Sigmoid colon (tissue), 7 donors: Measurements from ENCODE around the gene SPATA20. TPM values are rescaled to one million over a fixed set of nuclear protein-coding genes. Genes with fewer than 3 reads are reported as not detected.

ENCODE experiments used
- DNase-seq: peaks from one replicate; pipeline ENCODE4 v3.0.0-alpha.2; 2019
- H3K27ac ChIP-seq, 4 donors: fragments of 200-600 bp; sonication (generic); one replicate each; pipeline ENCODE4 v1.5.1; 2016 to 2019; ENCODE audit warnings: mild to moderate bottlenecking in 1 of 4
- H3K27me3 ChIP-seq, 3 donors: fragments of 200-600 bp; sonication (generic); one replicate each; pipeline ENCODE4 v1.5.1; 2019; ENCODE audit warnings: mild to moderate bottlenecking in 1 of 3
- H3K36me3 ChIP-seq, 4 donors: fragments of 200-600 bp; sonication (generic); one replicate each; pipeline ENCODE4 v1.5.1; 2016 to 2019
- H3K4me1 ChIP-seq, 4 donors: fragments of 200-600 bp; sonication (generic); one replicate each; pipeline ENCODE4 v1.5.1; 2017 to 2019
- H3K4me3 ChIP-seq, 4 donors: fragments of 200-600 bp; sonication (generic); one replicate each; pipeline ENCODE4 v1.5.1; 2017 to 2019; ENCODE audit warnings: mild to moderate bottlenecking in 2 of 4, moderate library complexity in 1 of 4
- H3K9me3 ChIP-seq, 4 donors: fragments of 200-600 bp in 3 of 4; sonication (generic) in 3 of 4; one replicate each; pipeline versions ENCODE4 v1.5.1 to v1.6.1; 2013 to 2019
- CTCF ChIP-seq, 4 experiments: fragments of 450-650 bp in 3 of 4; fragments of 200-600 bp in 1 of 4; IDR thresholded peaks; one replicate each; pipeline ENCODE4 v1.5.1; 2016 to 2019; ENCODE audit warnings: antibody characterized with exemption in 4 of 4, mild to moderate bottlenecking in 3 of 4, moderate library complexity in 2 of 4
- EP300 ChIP-seq, 4 donors: sonication (generic); formaldehyde crosslinking; IDR thresholded peaks; one replicate each; pipeline ENCODE4 v1.6.1; 2017; ENCODE audit warnings: antibody characterized with exemption in 4 of 4
- POLR2A ChIP-seq, 2 donors: fragments of 450-650 bp; IDR thresholded peaks; one replicate each; pipeline ENCODE4 v1.6.1; 2016; ENCODE audit warnings: antibody characterized with exemption in 2 of 2, mild to moderate bottlenecking in 2 of 2, moderate library complexity in 2 of 2
- POLR2AphosphoS5 ChIP-seq, 4 donors: sonication (generic); formaldehyde crosslinking; IDR thresholded peaks; one replicate each; pipeline ENCODE4 v1.6.1; 2017; ENCODE audit warnings: antibody characterized with exemption in 4 of 4
- WGBS, 2 donors: extraction: QIAGEN DNeasy Blood & Tissue Kit; methylation state at CpG; one replicate each; pipeline ENCODE4 v1.1.7; 2013; 5-methylcytosine and 5-hydroxymethylcytosine counted together
- intact Hi-C: fragments of 100-400 bp; cut with DNase I; formaldehyde crosslinking; loops from one replicate; pipeline ENCODE4 v1.15.1; 2023
- polyA plus RNA-seq, 3 donors: library from polyadenylated mRNA; stranded (reverse); fragments of 200-250 nt; gene quantifications; one replicate each; pipeline ENCODE4 v1.2.3, GENCODE V29; 2013
- total RNA-seq, 4 donors: library from RNA; depleted of rRNA; stranded (reverse); fragments of >200 nt; gene quantifications; one replicate each; pipeline ENCODE4 v1.1.0, GENCODE V29; 2016
- donor health status: healthy with polysubstance abuse.
- donor health status: Bipolar disorder and iron deficiency.
- donor health status: healthy.

SPATA20 gene
- total and polyA plus RNA-seq, 7 donors: 24.0 to 81.7 (median 45.1) TPM

GRCh38 chr17:50602836-50603235 lies 55.9 kb downstream of the SPATA20 start:
- peaks cover 0 to 14% (median 12%) of the 10 kb centered on the region in 4 donors for H3K4me1 ChIP-seq

GRCh38 chr17:50603340-50603739 lies 56.4 kb downstream of the SPATA20 start:
- Histone ChIP-seq H3K36me3 (no peaks in the 10 kb centered on the region), H3K4me3 (no peak overlapping the region), H3K4me1 (peaks cover 0 to 14% (median 12%) of the 10 kb centered on the region in 4 donors), H3K9me3 (no peaks in the 10 kb centered on the region), H3K27me3 (peaks cover 0 to 4% (median 0%) of the 10 kb centered on the region in 3 donors), H3K27ac (no peak overlapping the region)
- TF ChIP-seq CTCF (IDR thresholded peaks at IDR 0.05) (no peak), EP300 (IDR thresholded peaks at IDR 0.05) (no peak), POLR2A (IDR thresholded peaks at IDR 0.05) (no peak), POLR2AphosphoS5 (IDR thresholded peaks at IDR 0.05) (no peak)
- 26 to 59% methylated on average over 9 of the region's 9 CpGs for WGBS, 2 donors
- intact Hi-C loops: no loop called here
- DNase-seq: no peak

More at GRCh38 chr17:50602836-50603235, 55.9 kb downstream of the SPATA20 start:
- Histone ChIP-seq H3K27me3 (peaks cover 0 to 4% (median 0%) of the 10 kb centered on the region in 3 donors), H3K4me3 (no peak overlapping the region), H3K27ac (no peak overlapping the region), H3K36me3 (no peaks in the 10 kb centered on the region), H3K9me3 (no peaks in the 10 kb centered on the region)
- WGBS, 2 donors: 88 to 91% methylated on average over 18 of the region's 18 CpGs
- intact Hi-C loops: no loop called here
- no peak for DNase-seq
- TF ChIP-seq POLR2AphosphoS5 (IDR thresholded peaks at IDR 0.05): no peak
- TF ChIP-seq EP300 (IDR thresholded peaks at IDR 0.05): no peak
- TF ChIP-seq POLR2A (IDR thresholded peaks at IDR 0.05): no peak
- TF ChIP-seq CTCF (IDR thresholded peaks at IDR 0.05): no peak

GRCh38 chr17:50604513-50604912 lies 57.5 kb downstream of the SPATA20 start:
- H3K27ac ChIP-seq: no peak overlapping the region
- peaks cover 0 to 8% (median 0%) of the 10 kb centered on the region in 3 donors for H3K27me3 ChIP-seq
- peak; percentile 86 for DNase-seq
- no peak for TF ChIP-seq POLR2A (IDR thresholded peaks at IDR 0.05)
- TF ChIP-seq POLR2AphosphoS5 (IDR thresholded peaks at IDR 0.05): peak in 1 of 4 donors; percentile 20
- no peaks in the 10 kb centered on the region for H3K9me3 ChIP-seq
- H3K36me3 ChIP-seq: no peaks in the 10 kb centered on the region
- WGBS, 2 donors: 34 to 66% methylated on average over 13 of the region's 13 CpGs
- intact Hi-C loops: no loop called here
- H3K4me1 ChIP-seq: peaks cover 0 to 14% (median 12%) of the 10 kb centered on the region in 4 donors
- peak overlapping the region in 1 of 4 donors; percentile 1 for H3K4me3 ChIP-seq

DNA sequence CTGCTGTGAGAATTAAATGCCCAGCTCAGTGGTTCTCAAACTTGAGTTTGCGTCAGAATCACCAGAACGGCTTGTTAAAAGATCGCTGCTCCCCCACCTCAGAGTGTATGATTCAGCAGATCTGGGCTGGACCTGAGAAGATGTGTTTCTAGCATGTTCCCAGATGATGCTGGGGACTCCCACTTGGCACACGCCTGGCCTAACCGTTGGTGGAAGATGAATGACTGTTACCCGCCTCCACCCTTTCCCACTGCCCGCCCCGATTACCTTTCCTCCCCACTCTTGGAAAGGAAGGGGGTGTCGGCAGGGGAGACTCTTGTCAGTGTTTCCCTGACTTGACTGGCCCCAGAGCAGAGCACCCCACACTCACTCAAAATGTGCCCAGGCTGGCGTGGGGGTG lies 58.5 kb downstream of the SPATA20 start:
- Histone ChIP-seq H3K4me1 (peaks cover 0 to 14% (median 12%) of the 10 kb centered on the region in 4 donors), H3K36me3 (no peaks in the 10 kb centered on the region), H3K27ac (no peak overlapping the region), H3K4me3 (no peak overlapping the region), H3K9me3 (no peaks in the 10 kb centered on the region), H3K27me3 (peaks cover 0 to 10% (median 0%) of the 10 kb centered on the region in 3 donors)
- TF ChIP-seq POLR2AphosphoS5 (IDR thresholded peaks at IDR 0.05) (no peak), POLR2A (IDR thresholded peaks at IDR 0.05) (no peak), EP300 (IDR thresholded peaks at IDR 0.05) (no peak), CTCF (IDR thresholded peaks at IDR 0.05) (no peak)
- intact Hi-C loops: no loop called here
- 72 to 79% methylated on average over 10 of the region's 10 CpGs for WGBS, 2 donors
- no peak for DNase-seq

Other genes starting within 250 kb of the SPATA20 start
- 10 to 100 TPM; 16.2 to 27.4 (median 18.3) TPM for gene XYLT2, start 201.0 kb upstream of the SPATA20 start, total RNA-seq
- 10 to 100 TPM in 1 of 3 donors, 1 to 10 TPM in 2; 1.8 to 14.5 (median 2.5) TPM for gene XYLT2, start 201.0 kb upstream of the SPATA20 start, polyA plus RNA-seq
- 10 to 100 TPM; 64.0 to 94.6 (median 75.6) TPM for gene MRPL27, start 174.0 kb upstream of the SPATA20 start, total RNA-seq
- 100 to 1,000 TPM; 151 to 234 (median 220) TPM for gene MRPL27, start 174.0 kb upstream of the SPATA20 start, polyA plus RNA-seq
- gene EME1, start 173.9 kb upstream of the SPATA20 start, total RNA-seq: under 1 TPM in 1 of 4 donors, not detected in 3; 0.36 TPM
- 1 to 10 TPM in 2 of 3 donors, not detected in 1; 1.2 to 3.5 TPM for gene EME1, start 173.9 kb upstream of the SPATA20 start, polyA plus RNA-seq
- gene LRRC59, start 149.7 kb upstream of the SPATA20 start, total RNA-seq: 10 to 100 TPM; 32.4 to 38.8 (median 35.2) TPM
- 100 to 1,000 TPM in 1 of 3 donors, 10 to 100 TPM in 2; 78.1 to 116 (median 84.6) TPM for gene LRRC59, start 149.7 kb upstream of the SPATA20 start, polyA plus RNA-seq
- 10 to 100 TPM in 2 of 4 donors, 1 to 10 TPM in 2; 8.2 to 28.5 (median 11.0) TPM for gene ACSF2, start 121.0 kb upstream of the SPATA20 start, total RNA-seq
- 10 to 100 TPM; 49.9 to 61.7 (median 54.3) TPM for gene ACSF2, start 121.0 kb upstream of the SPATA20 start, polyA plus RNA-seq
- not detected for gene CHAD, start 78.3 kb upstream of the SPATA20 start, total RNA-seq
- 1 to 10 TPM; 3.7 to 7.2 (median 4.4) TPM for gene CHAD, start 78.3 kb upstream of the SPATA20 start, polyA plus RNA-seq
- 10 to 100 TPM; 18.6 to 27.4 (median 22.7) TPM for gene RSAD1, start 68.3 kb upstream of the SPATA20 start, total RNA-seq
- 10 to 100 TPM; 22.4 to 33.6 (median 25.2) TPM for gene RSAD1, start 68.3 kb upstream of the SPATA20 start, polyA plus RNA-seq
- gene MYCBPAP, start 38.7 kb upstream of the SPATA20 start, total RNA-seq: 1 to 10 TPM in 3 of 4 donors, under 1 TPM in 1; 0.36 to 2.5 (median 1.7) TPM
- gene MYCBPAP, start 38.7 kb upstream of the SPATA20 start, polyA plus RNA-seq: 1 to 10 TPM in 1 of 3 donors, under 1 TPM in 1, not detected in 1; 0.23 to 2.1 TPM
- not detected for gene EPN3, start 14.4 kb upstream of the SPATA20 start, total RNA-seq
- gene EPN3, start 14.4 kb upstream of the SPATA20 start, polyA plus RNA-seq: 10 to 100 TPM; 23.4 to 31.7 (median 29.5) TPM
- gene CACNA1G, start 13.5 kb downstream of the SPATA20 start, total RNA-seq: 1 to 10 TPM in 1 of 4 donors, under 1 TPM in 3; 0.33 to 1.4 (median 0.59) TPM
- gene CACNA1G, start 13.5 kb downstream of the SPATA20 start, polyA plus RNA-seq: under 1 TPM in 2 of 3 donors, not detected in 1; under 0.01 to 0.20 TPM
- 1 to 10 TPM in 3 of 4 donors, under 1 TPM in 1; 0.71 to 2.6 (median 1.8) TPM for gene ABCC3, start 87.7 kb downstream of the SPATA20 start, total RNA-seq
- 10 to 100 TPM; 11.4 to 94.1 (median 12.3) TPM for gene ABCC3, start 87.7 kb downstream of the SPATA20 start, polyA plus RNA-seq
- gene ANKRD40, start 160.7 kb downstream of the SPATA20 start, total RNA-seq: 10 to 100 TPM; 51.2 to 76.3 (median 63.7) TPM
- gene ANKRD40, start 160.7 kb downstream of the SPATA20 start, polyA plus RNA-seq: 10 to 100 TPM; 12.3 to 14.4 (median 12.9) TPM
- gene LUC7L3, start 172.4 kb downstream of the SPATA20 start, total RNA-seq: 100 to 1,000 TPM in 1 of 4 donors, 10 to 100 TPM in 3; 65.6 to 165 (median 76.2) TPM
- gene LUC7L3, start 172.4 kb downstream of the SPATA20 start, polyA plus RNA-seq: 100 to 1,000 TPM in 1 of 3 donors, 10 to 100 TPM in 2; 43.2 to 188 (median 70.8) TPM
- not detected for gene ANKRD40CL, start 220.3 kb downstream of the SPATA20 start, total RNA-seq
- gene ANKRD40CL, start 220.3 kb downstream of the SPATA20 start, polyA plus RNA-seq: 100 to 1,000 TPM in 2 of 3 donors, 10 to 100 TPM in 1; 60.4 to 234 (median 191) TPM